GM15510 (cell line): ENCODE measurements around the gene CAMSAP1.

Experiments
- POLR2A ChIP-seq: IDR thresholded peaks from 3 replicates; pipeline ENCODE4 v1.6.1; 2011; ENCODE audit warnings: borderline replicate concordance; ENCODE audit not compliant: insufficient read length; ENCODE audit errors: extremely low read depth

The CAMSAP1 gene, protein sequence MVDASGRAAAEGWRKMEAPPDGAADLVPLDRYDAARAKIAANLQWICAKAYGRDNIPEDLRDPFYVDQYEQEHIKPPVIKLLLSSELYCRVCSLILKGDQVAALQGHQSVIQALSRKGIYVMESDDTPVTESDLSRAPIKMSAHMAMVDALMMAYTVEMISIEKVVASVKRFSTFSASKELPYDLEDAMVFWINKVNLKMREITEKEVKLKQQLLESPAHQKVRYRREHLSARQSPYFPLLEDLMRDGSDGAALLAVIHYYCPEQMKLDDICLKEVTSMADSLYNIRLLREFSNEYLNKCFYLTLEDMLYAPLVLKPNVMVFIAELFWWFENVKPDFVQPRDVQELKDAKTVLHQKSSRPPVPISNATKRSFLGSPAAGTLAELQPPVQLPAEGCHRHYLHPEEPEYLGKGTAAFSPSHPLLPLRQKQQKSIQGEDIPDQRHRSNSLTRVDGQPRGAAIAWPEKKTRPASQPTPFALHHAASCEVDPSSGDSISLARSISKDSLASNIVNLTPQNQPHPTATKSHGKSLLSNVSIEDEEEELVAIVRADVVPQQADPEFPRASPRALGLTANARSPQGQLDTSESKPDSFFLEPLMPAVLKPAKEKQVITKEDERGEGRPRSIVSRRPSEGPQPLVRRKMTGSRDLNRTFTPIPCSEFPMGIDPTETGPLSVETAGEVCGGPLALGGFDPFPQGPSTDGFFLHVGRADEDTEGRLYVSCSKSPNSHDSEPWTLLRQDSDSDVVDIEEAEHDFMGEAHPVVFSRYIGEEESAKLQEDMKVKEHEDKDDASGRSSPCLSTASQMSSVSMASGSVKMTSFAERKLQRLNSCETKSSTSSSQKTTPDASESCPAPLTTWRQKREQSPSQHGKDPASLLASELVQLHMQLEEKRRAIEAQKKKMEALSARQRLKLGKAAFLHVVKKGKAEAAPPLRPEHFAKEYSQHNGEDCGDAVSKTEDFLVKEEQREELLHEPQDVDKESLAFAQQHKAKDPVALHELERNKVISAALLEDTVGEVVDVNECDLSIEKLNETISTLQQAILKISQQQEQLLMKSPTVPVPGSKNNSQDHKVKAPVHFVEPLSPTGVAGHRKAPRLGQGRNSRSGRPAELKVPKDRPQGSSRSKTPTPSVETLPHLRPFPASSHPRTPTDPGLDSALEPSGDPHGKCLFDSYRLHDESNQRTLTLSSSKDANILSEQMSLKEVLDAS (N-terminal part only)

DNA sequence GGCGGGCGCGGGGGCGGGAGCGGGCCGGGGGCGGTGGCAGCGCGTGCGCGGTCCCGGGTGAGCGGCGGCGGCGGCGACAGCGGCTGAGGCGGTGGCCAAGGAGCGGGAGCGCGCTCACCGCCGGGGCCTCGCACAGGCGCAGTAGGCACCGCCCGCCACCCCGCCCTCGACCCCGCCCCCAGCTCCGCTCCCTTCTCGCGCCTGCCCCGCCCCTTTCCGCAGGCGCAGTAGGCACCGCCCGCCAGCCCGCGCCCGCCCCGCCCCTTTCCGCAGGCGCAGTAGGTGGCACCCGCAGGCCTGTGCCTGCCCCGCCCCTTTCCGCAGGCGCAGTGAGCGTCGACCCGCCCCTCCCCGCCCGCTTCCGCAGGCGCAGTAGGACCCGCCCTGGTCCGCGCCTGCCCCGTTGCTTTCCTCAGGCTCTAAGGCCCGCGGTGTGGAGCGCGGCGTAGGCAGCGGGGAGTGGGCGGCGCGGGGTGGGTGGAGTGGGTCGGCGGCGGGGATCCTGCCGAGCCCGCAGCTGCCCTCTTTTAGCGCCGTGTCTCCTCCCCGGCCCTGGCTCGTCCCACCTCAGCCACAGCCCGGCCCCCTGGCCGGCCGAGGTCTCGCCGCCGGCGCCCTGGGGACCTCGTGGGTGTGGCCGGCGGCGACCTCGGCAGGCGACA lies at the start of gene CAMSAP1:
Gene CAMSAP1, minus strand, starts transcription at position 116 of the 662 bp plus-strand sequence. CDS start 387 bp downstream, outside the sequence.
- TF ChIP-seq POLR2A = peak; percentile 83

DNA sequence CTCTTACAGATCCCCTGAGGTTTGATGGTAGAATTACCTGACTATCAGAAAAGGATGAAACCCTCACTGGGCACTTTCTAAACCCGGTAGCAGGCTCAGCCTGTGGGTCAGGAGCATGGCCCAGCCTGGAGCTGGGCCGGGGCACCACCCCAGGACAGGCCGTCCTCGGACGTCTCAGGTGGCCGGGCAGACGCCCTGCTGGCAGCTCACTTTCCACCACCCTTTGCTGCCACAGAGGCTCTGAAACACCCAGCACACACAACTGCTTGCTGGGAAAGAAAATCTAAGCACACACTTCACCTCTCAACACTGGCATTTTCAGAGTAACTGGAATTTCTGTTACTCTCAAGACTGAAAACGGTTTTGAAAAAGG lies 49.4 kb upstream of the CAMSAP1 start:
- TF ChIP-seq POLR2A = no peak

DNA sequence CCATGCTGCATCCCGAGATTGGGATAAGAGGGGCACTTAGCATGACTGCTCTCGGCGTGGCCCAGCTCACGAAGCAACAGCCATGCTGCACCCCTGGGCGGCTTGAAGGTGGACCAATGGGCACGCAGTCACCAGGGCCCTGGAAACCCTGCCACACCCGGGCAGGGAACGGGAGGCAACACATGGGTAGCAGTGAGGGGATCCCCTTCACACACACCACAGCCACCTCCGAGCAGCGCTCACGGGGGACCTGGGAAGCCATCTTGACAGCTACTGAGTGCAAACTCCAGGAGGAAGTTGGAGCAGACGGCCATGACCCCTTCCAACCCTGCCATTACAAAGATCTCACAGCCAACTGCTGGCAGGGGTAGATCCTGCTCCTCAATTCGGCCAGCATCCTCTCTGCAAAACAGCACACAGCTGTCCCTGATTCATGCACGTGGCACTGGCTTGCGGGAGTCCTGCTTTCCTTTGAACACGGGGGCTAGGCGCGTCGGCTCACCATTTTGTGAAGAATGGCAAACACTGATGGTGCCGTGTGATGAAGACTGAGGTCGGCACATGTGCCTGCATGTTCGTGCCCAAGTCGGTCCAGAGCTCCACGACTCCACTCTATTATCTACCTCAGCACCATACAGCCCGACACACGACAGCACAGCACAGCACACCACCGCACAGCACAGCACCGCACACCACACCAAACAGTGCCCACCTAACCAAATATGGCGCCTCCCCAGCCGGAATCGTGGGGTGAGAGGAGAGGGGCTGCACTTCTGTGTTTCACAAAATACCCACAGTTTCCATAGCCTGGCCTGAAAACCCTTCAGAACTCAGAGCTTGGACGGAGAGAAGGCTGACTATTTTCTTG lies 48.8 kb upstream of the CAMSAP1 start:
- TF ChIP-seq POLR2A = no peak

DNA sequence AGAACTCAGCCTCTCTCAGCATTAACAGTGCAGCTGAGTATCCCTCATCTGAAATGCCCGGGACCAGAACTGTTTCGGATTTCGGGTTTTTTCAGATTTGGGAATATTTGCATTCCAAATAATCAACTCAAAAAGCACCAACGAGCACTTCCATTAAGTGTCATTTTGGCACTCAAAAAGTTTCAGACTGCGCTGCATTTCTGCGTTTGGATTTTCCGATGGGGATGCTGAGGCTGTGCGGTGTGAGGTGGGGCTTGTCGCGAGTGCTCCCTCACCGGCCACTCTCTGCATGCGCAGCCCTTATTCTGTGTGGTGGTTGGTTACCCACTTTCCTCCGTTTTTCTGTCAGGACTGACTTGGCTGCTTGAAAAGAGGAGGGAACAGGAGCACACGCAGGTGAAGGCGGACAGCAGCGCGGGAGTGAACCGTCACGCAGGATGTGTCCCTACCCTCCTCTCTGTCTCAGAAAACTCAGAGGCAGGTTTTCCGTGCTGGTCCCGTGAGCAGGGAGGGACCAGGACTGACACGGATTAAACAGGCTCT lies 45.4 kb upstream of the CAMSAP1 start:
- no peak for TF ChIP-seq POLR2A

DNA sequence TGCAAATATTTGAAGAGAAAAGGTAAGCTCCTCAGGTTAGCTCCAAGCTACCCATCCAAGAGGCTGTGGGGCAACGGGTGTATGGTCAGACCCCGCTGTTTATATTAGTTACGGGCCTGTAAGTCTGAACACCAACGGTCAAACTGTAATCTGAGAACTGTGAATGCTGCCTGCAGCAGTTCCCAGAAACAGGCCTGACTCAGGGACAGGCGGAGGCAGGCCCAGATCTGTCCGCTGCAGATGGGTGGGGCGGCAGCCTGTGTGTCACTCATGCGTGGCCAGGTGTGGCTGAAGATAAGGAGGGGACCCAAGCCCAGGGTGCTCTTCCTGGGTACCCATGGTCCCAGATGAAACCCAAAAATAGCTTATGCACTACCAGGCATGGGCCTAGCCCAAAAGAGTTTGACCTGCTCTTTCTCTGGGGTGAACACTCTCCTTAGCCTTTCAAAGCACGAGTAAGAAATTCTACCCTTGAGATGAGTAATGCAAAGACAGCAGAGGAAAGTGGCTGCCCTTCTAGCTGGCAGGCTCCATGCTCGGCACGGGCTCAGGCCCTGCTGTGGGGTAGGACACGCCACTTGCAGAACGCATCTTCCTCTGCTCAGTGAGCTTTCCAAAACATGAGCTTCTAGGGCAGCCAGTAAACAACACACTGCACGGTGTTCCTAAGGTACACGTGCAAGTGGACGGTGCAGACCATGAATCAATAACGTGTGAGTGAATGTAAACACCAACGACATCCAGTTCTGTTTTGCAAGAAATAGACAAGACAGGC lies 44.7 kb upstream of the CAMSAP1 start:
- no peak for TF ChIP-seq POLR2A

DNA sequence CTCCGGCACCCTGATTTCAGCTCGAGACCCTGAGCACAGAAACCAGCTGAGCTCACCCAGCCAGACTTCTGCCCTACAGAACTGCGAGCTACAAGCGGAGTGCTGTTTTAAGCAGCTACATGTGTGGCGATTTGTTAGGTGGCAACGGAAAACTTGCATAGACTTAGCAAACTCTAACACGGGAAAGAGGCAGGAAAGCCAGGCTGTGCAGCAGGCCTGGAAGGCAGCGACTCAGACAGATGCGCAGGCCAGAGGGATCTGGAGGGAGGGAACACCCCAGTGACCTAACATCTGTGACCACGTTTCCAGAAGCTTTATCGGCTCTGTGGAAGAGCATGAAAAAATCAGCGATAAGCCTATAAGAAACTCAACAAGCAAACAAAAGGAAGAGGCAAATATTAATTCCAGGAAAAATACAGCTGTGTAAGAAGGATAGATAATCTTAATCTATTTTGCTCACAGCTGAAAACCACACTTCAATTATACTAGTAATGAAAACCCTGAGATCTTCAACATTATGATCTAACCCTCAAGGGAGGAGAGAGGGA lies 42.9 kb upstream of the CAMSAP1 start:
- TF ChIP-seq POLR2A = no peak

DNA sequence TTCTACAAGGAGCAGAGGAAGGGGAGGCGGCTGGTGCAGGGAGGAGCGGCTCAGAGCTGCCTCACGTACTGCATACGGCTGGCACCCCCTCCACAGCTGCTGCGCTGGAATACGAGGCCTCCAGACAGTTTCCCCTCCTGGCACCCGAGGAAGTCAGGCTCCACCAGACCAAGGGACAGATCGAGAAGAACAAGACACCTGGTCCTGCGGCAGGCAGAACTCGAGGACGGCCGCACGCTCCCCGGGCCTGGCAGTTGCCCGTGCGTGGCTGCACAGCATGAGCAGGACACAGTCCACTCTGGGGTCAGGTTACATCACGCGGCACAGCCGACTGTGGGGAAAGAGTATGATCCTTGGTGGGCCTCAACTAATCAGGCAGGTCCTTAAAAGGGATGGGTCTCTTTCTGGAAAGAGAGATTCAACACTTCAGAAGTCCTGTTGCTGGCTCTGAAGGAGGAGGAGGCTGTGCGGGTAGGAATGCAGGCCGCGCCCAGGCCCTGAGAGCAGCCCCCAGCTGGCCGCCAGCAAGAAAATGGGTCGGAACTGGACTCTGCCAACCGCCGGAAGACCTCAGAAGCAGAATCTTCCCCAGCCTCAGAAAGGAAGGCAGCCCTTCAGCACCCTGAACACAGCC lies 42.3 kb upstream of the CAMSAP1 start:
- TF ChIP-seq POLR2A = no peak

DNA sequence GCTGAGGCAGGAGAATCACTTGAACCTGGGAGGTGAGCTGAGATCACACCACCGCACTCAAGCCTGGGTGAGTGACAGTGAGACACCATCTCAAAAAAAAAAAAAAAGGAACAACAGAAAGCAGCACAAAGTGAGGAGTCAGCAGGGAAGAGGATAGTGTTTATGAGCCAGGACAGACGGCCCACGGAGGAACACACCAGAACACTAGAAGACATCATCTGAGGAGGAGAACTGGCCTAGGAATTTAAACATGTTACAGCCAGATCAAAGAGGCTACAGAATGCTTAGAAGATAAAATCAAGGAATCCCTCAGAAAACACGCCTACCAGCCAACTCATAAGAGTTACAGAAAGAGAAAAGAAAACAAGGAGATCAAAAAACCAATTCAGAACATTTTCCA lies 41.6 kb upstream of the CAMSAP1 start:
- no peak for TF ChIP-seq POLR2A

DNA sequence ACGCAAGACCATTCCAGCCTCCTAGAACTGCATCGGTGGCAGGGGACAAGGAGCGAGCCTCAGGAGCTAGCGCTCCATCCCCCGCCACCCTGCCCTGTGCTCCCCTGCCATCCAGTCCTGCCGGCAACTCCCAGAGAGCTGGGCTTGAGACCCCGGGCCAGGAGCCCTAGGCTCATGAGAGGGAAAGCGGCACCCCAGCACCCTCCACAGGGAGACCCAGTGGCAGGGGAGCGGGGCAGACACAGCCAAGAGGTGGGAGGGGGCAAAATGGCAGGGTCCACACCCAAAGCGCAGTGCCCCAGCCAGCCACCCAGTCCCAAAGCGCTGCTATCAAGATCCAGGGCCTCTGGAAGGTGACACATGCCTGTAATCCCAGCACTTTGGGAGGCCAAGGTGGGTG lies 41.1 kb upstream of the CAMSAP1 start:
- TF ChIP-seq POLR2A = no peak

DNA sequence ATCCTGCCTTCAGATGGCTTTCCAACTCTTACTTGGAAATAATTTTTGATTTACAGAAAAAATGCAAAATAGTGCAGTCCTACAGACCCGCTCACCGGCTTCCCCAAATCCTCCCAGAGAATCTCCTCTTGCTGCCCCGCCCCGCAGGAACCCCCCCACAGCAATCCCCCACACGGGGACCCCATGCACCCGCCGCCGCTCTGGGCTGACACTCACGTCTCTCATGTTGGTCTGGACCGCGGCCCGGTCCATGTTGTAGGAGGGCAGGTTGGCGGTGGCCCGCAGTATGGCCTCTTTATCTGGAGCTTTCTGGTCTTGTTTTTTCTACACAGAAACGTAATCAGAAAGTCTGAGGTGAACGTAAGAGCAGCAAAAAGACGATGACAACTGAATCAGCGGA lies 40.2 kb upstream of the CAMSAP1 start:
- TF ChIP-seq POLR2A = no peak

DNA sequence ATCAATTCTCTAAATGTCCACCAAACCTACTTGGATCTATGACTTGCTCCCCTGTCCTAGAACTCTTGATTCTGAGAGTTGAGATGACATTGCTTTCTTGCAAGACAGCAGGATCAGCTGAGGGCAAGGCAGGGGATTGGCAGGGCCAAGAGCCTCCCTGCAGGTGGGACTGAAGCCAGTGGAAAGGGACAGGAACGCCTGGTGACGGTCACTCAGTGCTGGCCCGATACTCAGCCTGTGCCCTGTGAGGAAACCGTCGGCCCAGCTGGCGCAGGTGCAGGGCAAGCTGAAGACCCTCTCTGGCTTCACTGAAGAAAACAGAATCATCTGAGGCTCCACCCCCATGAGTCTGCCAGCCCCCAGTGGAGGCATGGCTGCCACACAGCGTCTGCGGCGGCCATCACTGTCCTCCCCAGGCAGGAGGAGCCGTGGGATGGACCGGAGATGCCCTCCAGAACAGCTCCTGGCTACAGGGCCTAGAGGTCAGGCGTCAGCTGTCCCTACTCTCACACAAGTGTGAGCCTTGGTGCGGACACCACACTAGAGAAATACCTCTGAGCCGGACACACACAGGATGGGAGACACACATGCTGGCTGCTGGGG lies 39.1 kb upstream of the CAMSAP1 start:
- TF ChIP-seq POLR2A = no peak
